Globus pallidus (tissue), 1 donor: ENCODE results near the gene FAM171A1.
"Not testable (repeated sequence)": the region's sequence is repeated elsewhere in the genome, so short reads cannot be mapped to it uniquely, and the experiment has no call there.

ENCODE experiments used
- DNase-seq: peaks from one replicate; pipeline ENCODE4 v3.0.0-alpha.2; 2015; ENCODE audit warnings: low spot score

Gene FAM171A1

GRCh38 chr10:15208221-15208620, 162.9 kb downstream of the FAM171A1 start:
- DNase-seq = no peak

DNA sequence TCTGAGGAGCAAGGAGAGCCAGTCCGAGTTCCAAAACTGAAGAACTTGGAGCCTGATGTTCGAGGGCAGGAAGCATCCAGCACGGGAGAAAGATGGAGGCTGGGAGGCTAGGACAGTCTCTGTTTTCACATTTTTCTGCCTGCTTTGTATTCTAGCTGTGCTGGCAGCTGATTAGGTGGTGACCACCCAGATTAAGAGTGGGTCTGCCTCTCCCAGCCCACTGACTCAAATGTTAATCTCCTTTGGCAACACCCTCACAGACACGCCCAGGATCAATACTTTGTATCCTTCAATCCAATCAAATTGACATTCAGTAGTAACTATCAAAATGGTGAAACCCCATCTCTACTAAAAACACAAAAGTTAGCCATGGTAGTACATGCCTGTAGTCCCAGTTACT, 163.7 kb downstream of the FAM171A1 start:
- DNase-seq = not testable (repeated sequence)

DNA sequence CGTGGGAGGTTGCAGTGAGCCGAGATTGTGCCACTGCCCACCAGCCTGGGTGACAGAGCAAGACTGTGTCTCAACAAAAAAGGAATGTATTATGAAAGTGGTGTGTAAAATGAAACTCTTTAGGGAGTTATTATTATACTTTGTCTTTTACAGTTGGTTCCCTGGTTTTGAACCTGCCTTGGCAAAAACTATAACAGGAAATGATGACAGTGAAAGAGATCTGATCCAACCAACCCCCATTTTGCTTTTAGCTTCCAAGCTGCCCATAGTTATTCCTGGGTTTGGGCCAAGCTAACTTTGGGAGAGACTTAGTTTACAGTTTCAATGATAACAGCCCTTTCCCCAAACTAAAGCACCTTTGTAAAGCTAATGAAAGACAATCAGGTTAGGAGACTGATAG, 168.4 kb downstream of the FAM171A1 start:
- no peak for DNase-seq

- not testable (repeated sequence) for DNase-seq
Measured at GRCh38 chr10:15202301-15202621, 168.8 kb downstream of the FAM171A1 start.

DNA sequence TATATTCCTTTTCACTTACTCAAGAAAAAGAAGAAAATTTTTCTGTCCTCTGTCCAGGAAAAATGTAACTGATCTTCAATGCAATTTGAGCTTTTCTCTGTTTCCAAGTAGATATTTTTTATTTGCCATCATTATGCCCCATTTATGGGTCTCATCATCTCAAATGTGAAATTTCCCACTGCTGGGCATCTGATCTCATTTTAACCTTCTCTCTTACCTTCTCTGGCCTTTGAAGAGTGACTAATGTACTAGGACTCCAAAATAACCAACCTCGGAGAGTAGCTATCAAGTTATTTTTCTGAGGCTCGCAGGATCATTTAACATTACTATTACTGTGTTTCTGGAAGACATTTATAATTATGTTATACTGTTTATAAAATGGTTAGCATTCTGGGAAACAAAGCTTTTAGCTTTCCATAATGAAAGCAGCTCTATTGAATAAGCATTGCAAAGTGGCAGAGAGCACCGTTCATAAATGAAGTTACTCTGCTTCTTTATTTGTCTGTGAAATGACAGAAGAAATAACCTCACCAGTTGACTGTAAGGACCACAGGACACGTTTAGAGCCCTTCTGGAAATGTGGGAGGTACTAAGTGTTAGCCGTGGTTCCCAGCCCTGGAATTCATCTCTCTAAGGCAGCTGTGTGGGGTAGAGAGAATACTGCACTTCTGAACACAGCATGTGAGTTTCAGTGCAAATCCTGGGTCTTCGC, 169.3 kb downstream of the FAM171A1 start:
- no peak for DNase-seq

GRCh38 chr10:15200626-15201025, 170.5 kb downstream of the FAM171A1 start:
- DNase-seq = no peak

GRCh38 chr10:15197911-15198310, 173.2 kb downstream of the FAM171A1 start:
- no peak for DNase-seq

DNA sequence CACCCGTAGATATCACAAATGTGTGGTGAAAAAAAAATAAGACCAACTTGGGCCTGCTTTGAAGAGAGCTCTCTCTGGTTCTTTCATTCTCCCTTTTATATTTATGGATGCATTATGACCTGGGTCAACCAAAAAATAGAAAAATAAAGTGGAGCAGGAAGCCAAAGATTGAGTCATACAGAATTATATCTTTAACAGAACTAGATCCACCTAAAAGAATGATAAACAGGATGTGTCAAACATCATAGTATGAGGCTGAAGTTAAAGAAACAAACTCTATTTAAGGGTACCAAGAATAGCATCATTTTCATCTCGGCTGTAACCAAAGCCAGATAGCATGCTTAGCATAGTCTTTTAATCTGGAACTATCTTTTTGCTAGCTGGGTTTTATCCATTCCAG, 173.8 kb downstream of the FAM171A1 start:
- no peak for DNase-seq

GRCh38 chr10:15196021-15196834, 174.9 kb downstream of the FAM171A1 start:
- DNase-seq = no peak

DNA sequence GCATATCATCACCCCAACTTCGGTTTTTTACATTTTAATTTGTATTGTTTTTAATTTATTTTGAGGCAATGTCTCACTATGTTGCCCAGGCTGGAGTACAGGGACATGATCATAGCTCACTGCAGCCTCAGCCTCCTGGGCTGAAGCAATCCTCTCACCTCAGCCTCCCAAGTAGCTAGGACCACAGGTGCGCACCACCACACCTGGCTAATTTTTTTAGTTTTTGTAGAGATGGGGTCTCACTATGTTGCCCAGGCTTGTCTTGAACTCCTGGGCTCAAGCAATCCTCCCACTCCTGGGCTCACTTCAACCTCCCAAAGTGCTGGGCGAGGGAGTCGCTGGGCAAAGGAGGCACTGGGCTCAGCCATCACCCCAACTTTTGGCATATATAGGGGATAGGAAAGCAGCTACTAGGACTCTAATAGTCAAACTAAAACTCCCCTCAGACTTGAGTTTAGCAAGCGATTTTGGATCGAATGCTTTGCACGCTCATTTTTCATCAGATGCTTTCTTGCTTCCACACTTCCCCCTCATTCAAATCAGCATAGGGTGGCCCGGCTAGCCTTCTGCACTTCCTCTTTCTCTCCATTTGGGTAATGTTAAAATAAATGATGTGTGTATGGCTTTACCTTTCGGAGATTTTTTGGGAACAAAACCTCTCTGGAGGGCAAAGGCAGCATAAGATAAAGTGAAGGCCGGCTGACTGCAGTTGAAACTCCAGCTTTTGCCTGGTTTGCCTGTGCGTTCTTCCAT, 181.8 kb downstream of the FAM171A1 start:
- no peak for DNase-seq

GRCh38 chr10:15188603-15189002, 182.5 kb downstream of the FAM171A1 start:
- DNase-seq = no peak

DNA sequence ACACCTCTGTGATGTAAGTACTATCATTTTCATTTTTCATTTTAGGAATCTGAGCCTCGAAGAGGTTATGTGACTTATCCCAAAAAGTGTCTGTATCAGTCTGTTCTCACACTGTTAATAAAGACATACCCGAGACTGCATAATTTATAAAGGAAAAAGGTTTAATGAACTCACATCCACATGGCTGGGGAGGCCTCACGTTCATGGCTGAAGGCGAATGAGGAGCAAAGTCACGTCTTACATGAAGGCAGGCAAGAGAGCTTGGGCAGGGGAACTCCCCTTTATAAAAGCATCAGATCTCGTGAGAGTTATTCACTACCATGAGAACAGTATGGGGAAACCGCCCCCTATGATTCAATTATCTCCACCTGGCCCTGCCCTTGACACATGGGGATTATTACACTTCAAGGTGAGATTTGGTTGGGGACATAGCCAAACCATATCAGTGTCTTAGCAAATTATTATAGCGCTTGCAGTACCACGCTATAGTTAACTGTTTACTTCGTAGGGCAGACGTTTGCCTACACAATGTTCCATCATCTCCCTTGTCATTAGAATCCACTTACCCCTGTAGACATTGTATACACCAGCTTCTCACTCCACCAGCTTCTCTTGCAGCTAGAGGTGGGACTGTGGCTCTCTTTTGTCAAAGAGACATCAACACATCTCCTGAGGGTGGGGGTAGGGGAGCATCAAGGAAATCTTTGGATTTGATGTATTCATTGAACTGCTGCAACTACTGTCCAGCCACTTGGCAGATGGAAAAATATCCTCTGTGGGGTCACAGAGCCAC, 187.2 kb downstream of the FAM171A1 start:
- no peak for DNase-seq

- DNase-seq = no peak
Measured at GRCh38 chr10:15182540-15183207, 188.4 kb downstream of the FAM171A1 start.

DNA sequence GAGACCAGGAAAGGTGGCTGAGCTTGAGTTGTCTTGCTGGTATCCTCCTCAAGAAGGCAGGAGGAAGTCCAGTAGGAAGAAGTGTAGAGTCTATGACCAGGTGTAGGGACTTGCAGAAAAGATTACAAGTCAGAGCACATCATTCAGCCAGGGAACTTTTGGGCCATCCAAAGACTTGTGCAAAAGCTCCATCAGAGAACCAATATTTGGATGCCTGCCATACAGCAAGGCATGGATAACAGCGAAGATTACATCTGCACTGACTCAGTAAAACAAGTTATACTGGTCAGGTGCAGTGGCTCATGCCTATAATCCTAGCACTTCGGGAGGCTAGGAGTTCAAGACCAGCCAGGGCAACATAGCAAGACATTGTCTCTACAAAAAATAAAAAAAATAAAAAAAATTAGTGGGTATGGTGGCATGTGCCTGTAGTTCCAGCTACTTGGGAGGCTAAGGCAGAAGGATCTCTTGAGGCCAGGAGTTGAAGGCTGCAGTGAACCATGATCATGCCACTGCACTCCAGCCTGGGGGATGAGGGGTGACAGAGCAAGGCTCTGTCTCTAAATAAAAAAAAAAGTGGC, 189.4 kb downstream of the FAM171A1 start:
- DNase-seq = no peak

GRCh38 chr10:15180736-15181135, 190.4 kb downstream of the FAM171A1 start:
- DNase-seq = no peak

- no peak for DNase-seq
Measured at GRCh38 chr10:15176269-15176668, 194.8 kb downstream of the FAM171A1 start.

- no peak for DNase-seq
Measured at GRCh38 chr10:15175587-15175986, 195.5 kb downstream of the FAM171A1 start.

- DNase-seq = no peak
Measured at GRCh38 chr10:15172306-15172840, 198.7 kb downstream of the FAM171A1 start.

DNA sequence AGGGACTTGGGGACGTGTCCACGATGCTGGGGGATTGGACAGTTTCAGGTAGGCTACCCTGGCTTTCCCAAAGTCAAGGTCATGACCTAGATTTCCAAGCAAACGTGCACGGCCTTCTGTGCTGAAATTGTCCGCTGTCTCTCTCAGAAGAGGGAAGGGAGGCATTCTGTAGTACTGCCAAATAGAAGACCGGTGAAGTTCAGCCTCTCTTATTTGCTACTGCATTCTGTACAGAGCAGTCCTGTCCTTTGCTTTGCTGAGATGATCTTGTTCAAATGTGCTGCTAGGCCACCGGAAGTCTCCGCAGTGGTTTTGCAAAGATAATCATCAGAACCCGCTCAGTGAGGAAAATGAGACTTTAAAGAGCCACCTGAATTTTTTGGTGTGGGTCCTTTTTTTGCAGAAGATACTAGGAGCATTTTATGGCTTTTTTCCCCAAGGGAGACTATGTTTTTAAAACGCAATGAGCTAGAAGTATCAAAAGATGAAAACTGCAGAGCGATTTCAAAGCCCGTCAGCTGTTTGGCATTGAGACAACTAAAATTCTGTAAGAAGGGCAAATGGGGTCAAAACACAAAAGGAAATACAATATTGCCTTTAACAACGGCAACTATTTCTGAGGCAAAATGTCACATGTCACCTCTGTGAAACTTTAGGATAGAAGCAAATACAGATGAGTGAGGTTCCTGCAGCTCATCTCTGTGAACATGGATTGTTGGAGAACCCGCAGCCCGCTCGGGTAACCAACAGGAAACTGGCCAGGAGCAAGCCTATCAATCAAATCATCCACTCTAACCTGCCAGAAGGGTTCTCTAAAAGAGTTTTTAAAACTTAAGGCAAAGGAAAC, 201.3 kb downstream of the FAM171A1 start:
- DNase-seq = no peak
